ENCODE data around the gene ITGA3.

ITGA3 gene

DNA sequence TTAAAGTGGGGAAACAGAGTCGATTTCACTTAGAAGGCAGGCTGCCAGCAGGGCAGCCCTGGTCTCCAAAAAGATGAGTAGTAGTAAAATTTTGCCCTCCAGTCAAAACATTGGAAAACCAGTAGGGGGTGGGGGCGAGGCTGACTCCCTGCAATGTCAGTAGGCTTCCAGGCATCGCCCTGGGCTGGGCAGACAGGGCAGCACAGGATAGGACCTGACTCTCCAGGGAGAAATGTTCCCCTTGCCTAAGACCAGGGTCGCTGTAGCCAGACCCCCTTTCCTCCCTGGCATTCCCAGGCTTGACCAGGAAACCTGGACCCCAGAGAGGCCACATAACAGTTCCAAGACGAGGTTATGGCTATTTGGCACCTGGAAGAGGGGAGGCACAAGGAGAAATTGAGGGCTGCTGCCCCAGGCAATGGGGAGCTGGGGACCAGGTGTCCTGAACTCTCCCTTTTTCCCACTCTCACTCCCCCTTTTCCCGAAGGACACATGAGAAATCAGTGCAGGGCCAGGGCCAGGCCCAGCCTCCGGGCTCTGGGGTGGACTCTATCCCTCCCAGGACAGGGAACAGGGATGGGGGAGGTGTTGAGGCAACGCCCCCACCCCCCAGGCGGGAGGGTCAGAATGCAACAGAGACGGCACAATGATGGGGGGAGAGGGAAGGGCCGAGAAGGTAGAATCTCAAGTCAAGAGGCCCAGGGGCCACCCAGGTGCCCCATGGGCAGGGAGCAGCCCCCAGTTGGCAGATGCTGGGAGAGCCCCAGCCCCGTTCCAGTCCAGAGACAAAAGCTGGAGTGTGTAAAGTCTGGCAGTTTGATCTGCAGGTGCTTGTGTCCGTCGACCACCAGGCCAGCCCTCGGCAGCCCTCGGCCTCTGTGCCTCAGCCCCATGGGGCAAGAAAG lies 78.5 kb downstream of the ITGA3 start:
- POLR2A ChIA-PET = interaction anchor here (0.6 kb wide), 1 partner anchor 41 kb away, joined by 3 read pairs; no protein-coding TSS in a partner anchor

DNA sequence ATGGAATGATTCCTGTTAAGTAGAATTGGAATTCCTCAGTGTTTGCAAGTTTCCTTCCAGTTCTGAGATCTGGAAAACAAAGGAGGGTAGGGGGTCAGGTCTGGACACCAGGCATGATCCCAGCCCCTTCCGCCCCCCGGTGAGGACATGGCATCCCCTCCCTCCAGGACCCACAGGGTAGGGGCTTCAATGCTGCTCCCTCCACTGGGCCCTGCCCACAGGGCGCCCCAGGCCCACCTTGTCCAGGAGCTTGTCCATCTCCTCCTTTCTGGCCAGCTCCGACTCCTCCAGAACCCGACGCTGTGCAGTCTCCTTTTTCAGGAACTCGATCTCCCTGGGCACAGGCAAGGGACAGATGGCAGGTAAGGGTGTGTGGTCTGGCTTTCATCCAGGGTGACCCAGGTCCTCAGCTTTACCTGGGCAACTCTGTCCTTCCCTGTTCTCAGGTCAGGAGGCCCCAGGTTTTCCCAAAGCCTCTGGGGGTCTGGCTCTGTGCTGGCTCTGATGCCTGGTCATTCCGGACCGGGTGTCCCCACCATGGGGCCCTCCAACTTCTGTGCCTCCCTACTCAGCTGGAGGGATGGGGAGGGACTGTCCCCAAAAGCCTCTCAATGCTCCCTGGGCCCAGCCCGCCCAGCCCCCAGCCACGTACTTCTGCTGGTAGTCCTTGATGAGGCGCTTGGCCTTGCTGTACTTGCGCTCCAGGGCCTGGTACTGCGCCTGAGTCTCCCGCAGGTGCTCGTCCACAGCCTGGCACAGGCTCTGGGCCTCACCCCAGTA lies 79.6 kb downstream of the ITGA3 start:
- TF ChIP-seq, protein P1, sequence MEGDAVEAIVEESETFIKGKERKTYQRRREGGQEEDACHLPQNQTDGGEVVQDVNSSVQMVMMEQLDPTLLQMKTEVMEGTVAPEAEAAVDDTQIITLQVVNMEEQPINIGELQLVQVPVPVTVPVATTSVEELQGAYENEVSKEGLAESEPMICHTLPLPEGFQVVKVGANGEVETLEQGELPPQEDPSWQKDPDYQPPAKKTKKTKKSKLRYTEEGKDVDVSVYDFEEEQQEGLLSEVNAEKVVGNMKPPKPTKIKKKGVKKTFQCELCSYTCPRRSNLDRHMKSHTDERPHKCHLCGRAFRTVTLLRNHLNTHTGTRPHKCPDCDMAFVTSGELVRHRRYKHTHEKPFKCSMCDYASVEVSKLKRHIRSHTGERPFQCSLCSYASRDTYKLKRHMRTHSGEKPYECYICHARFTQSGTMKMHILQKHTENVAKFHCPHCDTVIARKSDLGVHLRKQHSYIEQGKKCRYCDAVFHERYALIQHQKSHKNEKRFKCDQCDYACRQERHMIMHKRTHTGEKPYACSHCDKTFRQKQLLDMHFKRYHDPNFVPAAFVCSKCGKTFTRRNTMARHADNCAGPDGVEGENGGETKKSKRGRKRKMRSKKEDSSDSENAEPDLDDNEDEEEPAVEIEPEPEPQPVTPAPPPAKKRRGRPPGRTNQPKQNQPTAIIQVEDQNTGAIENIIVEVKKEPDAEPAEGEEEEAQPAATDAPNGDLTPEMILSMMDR (IDR thresholded peaks at IDR 0.05; ENCODE audit: insufficient read depth, low read length, missing control alignments) = no peak
- no peak overlapping the region for H3K4me3 ChIP-seq (ENCODE audit: low read depth, low read length)
- ChIA-PET POLR2A (interaction anchor here (0.6 to 1.1 kb wide), 2 partner anchors 12 to 40 kb away, joined by 3 to 4 read pairs; no protein-coding TSS in a partner anchor), CTCF (interaction anchor here (0.8 to 10.1 kb wide), 10 partner anchors 9 to 173 kb away, joined by 3 to 147 read pairs (median 10); partner anchors contain the start of genes PDK2 and PPP1R9B)
- no peak for DNase-seq (ENCODE audit: low read depth, low spot score)

More for the DNA sequence above, 78.5 kb downstream of the ITGA3 start:
- H3K4me3 ChIP-seq (ENCODE audit: low read depth, low read length) = no peak overlapping the region
- CTCF ChIA-PET = interaction anchor here (0.8 to 10.1 kb wide), 6 partner anchors 8 to 159 kb away, joined by 3 to 147 read pairs (median 45); partner anchors contain the start of gene PPP1R9B
- TF ChIP-seq, protein P1 (IDR thresholded peaks at IDR 0.05; ENCODE audit: insufficient read depth, low read length, missing control alignments) = peak; percentile 4
- no peak for DNase-seq (ENCODE audit: low read depth, low spot score)

DNA sequence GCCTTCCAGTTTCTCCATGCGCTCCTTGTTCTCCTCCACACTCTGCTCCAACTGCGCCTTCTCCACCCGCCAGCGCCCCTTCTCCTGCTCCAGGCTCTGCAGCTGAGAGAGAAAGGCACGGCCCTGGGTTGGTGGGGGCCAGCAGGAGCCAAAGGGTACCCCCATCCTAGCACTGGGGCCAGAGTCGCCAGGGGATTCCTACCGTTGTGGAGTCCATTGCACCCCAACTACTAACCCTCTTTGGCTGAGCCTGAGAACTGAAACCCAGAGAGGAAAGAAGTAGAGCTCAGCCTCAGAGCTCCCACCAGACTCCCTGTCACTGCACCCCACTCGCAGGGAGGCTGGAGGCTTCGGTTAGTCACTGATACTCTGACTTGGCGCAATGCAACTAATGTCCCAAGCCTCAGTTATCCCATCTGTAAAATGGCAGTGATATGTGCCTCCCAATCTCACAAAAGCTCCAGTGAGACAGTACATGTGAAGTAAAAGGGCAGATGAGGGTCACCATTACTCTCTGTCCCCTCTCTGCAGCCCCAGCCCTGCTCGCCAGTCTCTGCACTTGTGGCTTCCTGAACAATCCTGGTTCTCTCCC lies 80.3 kb downstream of the ITGA3 start:
- no peak for DNase-seq (ENCODE audit: low read depth, low spot score)
- ChIA-PET CTCF (interaction anchor here (1.0 to 10.1 kb wide), 10 partner anchors 8 to 173 kb away, joined by 3 to 147 read pairs (median 10); partner anchors contain the start of genes COL1A1, PDK2 and PPP1R9B), POLR2A (interaction anchor here (0.7 to 1.1 kb wide), 4 partner anchors 9 to 16 kb away, joined by 3 to 4 read pairs (median 4); no protein-coding TSS in a partner anchor)
- no peak overlapping the region for H3K4me3 ChIP-seq (ENCODE audit: low read depth, low read length)
- TF ChIP-seq, protein P1 (IDR thresholded peaks at IDR 0.05; ENCODE audit: insufficient read depth, low read length, missing control alignments) = no peak

GRCh38 chr17:50137042-50137441 lies 81.1 kb downstream of the ITGA3 start:
- TF ChIP-seq, protein P1 (IDR thresholded peaks at IDR 0.05; ENCODE audit: insufficient read depth, low read length, missing control alignments) = no peak
- POLR2A ChIA-PET = interaction anchor here (0.7 to 1.0 kb wide), 3 partner anchors 8 to 15 kb away, joined by 3 to 4 read pairs (median 4); no protein-coding TSS in a partner anchor
- no peak overlapping the region for H3K4me3 ChIP-seq (ENCODE audit: low read depth, low read length)
- CTCF ChIA-PET = interaction anchor here (1.0 to 10.1 kb wide), 9 partner anchors 9 to 172 kb away, joined by 3 to 147 read pairs (median 14); partner anchors contain the start of genes COL1A1, PDK2 and PPP1R9B
- DNase-seq (ENCODE audit: low read depth, low spot score) = no peak

DNA sequence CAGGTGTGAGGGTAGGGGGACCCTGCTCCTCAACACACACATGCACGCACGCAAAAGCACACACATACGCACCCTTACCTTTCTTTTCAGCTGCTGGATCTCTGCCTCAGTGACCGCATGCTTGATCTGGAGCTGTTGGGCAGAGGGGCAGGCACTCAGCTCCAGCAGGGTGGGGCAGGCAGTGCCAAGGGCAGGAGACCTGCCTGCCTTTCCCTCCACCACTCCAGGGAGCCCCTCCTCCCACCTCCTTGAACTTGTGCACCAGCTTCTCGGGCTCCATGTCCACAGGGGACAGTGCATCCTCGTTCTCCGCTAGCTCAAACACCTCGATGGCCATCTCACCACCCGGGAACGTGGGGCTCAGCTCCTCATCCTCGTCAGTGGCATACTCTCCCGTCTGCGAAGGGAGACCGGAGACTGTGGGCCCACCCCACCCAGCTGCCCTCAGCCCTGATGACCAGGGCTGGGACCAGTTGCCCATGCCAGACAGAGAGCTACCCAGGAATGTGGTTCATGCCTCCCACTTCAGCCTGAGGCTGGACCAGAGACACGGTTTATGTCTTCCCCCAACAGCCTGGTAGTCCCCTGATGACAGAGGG lies 83.4 kb downstream of the ITGA3 start:
- ChIA-PET POLR2A (no interaction called here), CTCF (interaction anchor here (0.8 to 10.1 kb wide), 25 partner anchors 8 to 259 kb away, joined by 3 to 147 read pairs (median 6); partner anchors contain the start of genes PPP1R9B, SAMD14, SGCA and TMEM92)
- no peak for DNase-seq (ENCODE audit: low read depth, low spot score)
- TF ChIP-seq, protein P1 (IDR thresholded peaks at IDR 0.05; ENCODE audit: insufficient read depth, low read length, missing control alignments) = no peak
- H3K4me3 ChIP-seq (ENCODE audit: low read depth, low read length) = no peak overlapping the region
